HepG2 (cell line): ENCODE data around the gene DNAJC4. TPM values are rescaled to one million over a fixed set of nuclear protein-coding genes. Genes with fewer than 3 reads are reported as not detected.

Experiments used
- GFI1 ChIP-seq: sonication (generic); formaldehyde crosslinking; IDR thresholded peaks from 2 replicates; pipeline ENCODE4 v1.5.0; 2020; ENCODE audit warnings: missing genetic modification reagents, mild to moderate bottlenecking, borderline replicate concordance
- HMG20B ChIP-seq: conservative IDR thresholded peaks from 2 replicates; pipeline ENCODE4 v1.6.1; 2016; ENCODE audit warnings: missing genetic modification reagents, missing compliant biosample characterization
- HOXA9 ChIP-seq: sonication (generic); formaldehyde crosslinking; IDR thresholded peaks from 2 replicates; pipeline ENCODE4 v1.8.1; 2022; ENCODE audit warnings: missing genetic modification reagents, mild to moderate bottlenecking, moderate library complexity, borderline replicate concordance
- KDM5A ChIP-seq: fragments of 200-600 bp; sonication (generic); IDR thresholded peaks from 2 replicates; pipeline ENCODE4 v1.7.0; 2018; ENCODE audit warnings: antibody characterized with exemption, mild to moderate bottlenecking, low read length, borderline replicate concordance
- PCBP2 ChIP-seq: fragments of 200-400 bp; formaldehyde crosslinking; optimal IDR thresholded peaks from 2 replicates; pipeline ENCODE3; 2018; ENCODE audit warnings: low read length, low read depth; ENCODE audit not compliant: poor library complexity, severe bottlenecking
- RBM22 ChIP-seq: fragments of 200-400 bp; formaldehyde crosslinking; optimal IDR thresholded peaks from 2 replicates; pipeline ENCODE3; 2017; ENCODE audit warnings: mild to moderate bottlenecking, low read length, moderate library complexity
- RELA ChIP-seq: sonication (generic); formaldehyde crosslinking; IDR thresholded peaks from 2 replicates; pipeline ENCODE4 v1.4.0; 2020; ENCODE audit warnings: missing genetic modification reagents
- RFX5 ChIP-seq: IDR thresholded peaks from 2 replicates; pipeline ENCODE4 v1.6.1; 2011; ENCODE audit warnings: low read depth, low read length, improper control_type of control experiment
- RFXANK ChIP-seq: IDR thresholded peaks from 2 replicates; pipeline ENCODE4 v1.6.1; 2016
- RXRA ChIP-seq: sonication (generic); formaldehyde crosslinking; IDR thresholded peaks from 2 replicates; pipeline ENCODE4 v1.5.1; 2020; ENCODE audit warnings: missing genetic modification reagents
- TARDBP ChIP-seq: sonication (generic); formaldehyde crosslinking; IDR thresholded peaks from 2 replicates; pipeline ENCODE4 v1.8.0; 2022; ENCODE audit warnings: mild to moderate bottlenecking, missing genetic modification reagents
- ZNF207 ChIP-seq: fragments of 450-650 bp; IDR thresholded peaks from 2 replicates; pipeline ENCODE4 v1.6.1; 2016; ENCODE audit warnings: antibody characterized with exemption, borderline replicate concordance
- ZNF367 ChIP-seq: sonication (generic); formaldehyde crosslinking; IDR thresholded peaks from 2 replicates; pipeline ENCODE4 v1.4.0; 2020; ENCODE audit warnings: missing genetic modification reagents, borderline replicate concordance
- ZNF891 ChIP-seq: sonication (generic); formaldehyde crosslinking; IDR thresholded peaks from 2 replicates; pipeline ENCODE4 v1.5.0; 2020; ENCODE audit warnings: mild to moderate bottlenecking, missing genetic modification reagents
- polyA plus RNA-seq, 8 experiments: library from polyadenylated mRNA; depleted of rRNA in 3 of 8; stranded (reverse) in 7 of 8; unstranded in 1 of 8; fragments of >200 nt; fragmentation: Illumina TruSeq in 4 of 8; extraction: Trizol in 4 of 8; gene quantifications; 2 replicates each; pipeline versions ENCODE4 v1.2.1 to v1.2.3, GENCODE V29; 2011 to 2016; ENCODE audit warnings: low read depth in 4 of 8, missing spikeins in 1 of 8, mixed read lengths in 1 of 8; ENCODE audit not compliant: insufficient read depth in 1 of 8
- total RNA-seq, 5 experiments: library from RNA; depleted of rRNA; stranded (reverse); fragments of >200 nt; fragmentation: Illumina TruSeq; extraction: Trizol; gene quantifications; 2 replicates each; pipeline ENCODE4 v1.2.3, GENCODE V29; 2016; ENCODE audit warnings: low read depth in 1 of 5
- TF ChIP-seq, protein P1 (sequence below): sonication (generic); formaldehyde crosslinking; IDR thresholded peaks from 2 replicates; pipeline ENCODE4 v1.4.0; 2020; ENCODE audit warnings: missing genetic modification reagents
- TF ChIP-seq, protein P2 (sequence below): sonication (generic); formaldehyde crosslinking; IDR thresholded peaks from 2 replicates; pipeline ENCODE4 v1.4.0; 2020; ENCODE audit warnings: missing genetic modification reagents, borderline replicate concordance
- TF ChIP-seq, protein P3 (sequence below): sonication (generic); formaldehyde crosslinking; IDR thresholded peaks from 2 replicates; pipeline ENCODE4 v1.4.0; 2020; ENCODE audit warnings: mild to moderate bottlenecking, missing genetic modification reagents, borderline replicate concordance
- TF ChIP-seq, protein P4 (sequence below): sonication (generic); formaldehyde crosslinking; IDR thresholded peaks from 2 replicates; pipeline ENCODE4 v1.5.0; 2020; ENCODE audit warnings: missing genetic modification reagents
- TF ChIP-seq, protein P5 (sequence below): sonication (generic); formaldehyde crosslinking; IDR thresholded peaks from 2 replicates; pipeline ENCODE4 v1.5.0; 2020; ENCODE audit warnings: missing genetic modification reagents, mild to moderate bottlenecking, borderline replicate concordance

The DNAJC4 gene
- total and polyA plus RNA-seq, 2 of the 13 experiments (the other 11 are each of a cell fraction or from before 2014, with no cell fraction given) = 10.3 to 60.8 TPM

DNA sequence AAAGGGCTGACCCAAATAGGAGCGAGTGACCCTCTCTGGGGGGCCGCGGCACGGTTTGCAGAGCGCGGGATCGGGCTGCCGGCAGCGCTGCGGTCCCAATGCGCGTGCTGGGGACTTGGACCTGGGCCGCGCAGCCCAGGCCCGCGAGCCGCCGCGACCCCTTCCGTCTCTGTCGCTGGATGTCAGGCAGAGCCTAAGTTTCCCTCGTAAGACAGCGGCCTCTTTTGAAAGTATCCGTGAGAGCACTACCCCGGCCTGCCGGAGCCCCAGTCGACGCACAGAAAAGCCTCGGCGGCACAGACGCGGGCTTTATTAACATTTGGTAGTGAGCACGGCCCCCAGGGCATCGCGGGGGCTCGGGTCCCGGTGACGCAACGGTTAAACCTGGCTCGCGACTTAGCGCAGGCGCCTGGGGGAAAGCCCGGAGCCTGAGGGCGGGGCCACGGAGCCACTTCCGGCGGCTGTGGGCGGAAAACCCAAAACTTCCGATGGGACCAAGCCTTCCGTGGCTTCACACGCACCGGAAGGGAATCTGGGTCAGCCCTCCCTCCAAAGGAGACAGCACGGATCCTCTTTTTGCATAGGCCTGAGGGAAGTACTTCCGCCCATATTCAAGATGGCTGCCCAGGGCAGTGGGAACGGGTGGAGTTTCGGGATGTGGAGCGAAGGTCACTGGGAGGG is 39.3 kb downstream of the DNAJC4 start (continued):
- peak; percentile 98 for TF ChIP-seq TARDBP (CRISPR knock-in tag)
- peak; percentile 55; the same call in 1 of the 2 replicates for TF ChIP-seq RELA (CRISPR knock-in tag)
- TF ChIP-seq, protein P1, sequence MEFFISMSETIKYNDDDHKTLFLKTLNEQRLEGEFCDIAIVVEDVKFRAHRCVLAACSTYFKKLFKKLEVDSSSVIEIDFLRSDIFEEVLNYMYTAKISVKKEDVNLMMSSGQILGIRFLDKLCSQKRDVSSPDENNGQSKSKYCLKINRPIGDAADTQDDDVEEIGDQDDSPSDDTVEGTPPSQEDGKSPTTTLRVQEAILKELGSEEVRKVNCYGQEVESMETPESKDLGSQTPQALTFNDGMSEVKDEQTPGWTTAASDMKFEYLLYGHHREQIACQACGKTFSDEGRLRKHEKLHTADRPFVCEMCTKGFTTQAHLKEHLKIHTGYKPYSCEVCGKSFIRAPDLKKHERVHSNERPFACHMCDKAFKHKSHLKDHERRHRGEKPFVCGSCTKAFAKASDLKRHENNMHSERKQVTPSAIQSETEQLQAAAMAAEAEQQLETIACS (CRISPR knock-in tag) = peak; percentile 71; the same call in 1 of the 2 replicates
- TF ChIP-seq PCBP2 = no peak
- TF ChIP-seq, protein P2, sequence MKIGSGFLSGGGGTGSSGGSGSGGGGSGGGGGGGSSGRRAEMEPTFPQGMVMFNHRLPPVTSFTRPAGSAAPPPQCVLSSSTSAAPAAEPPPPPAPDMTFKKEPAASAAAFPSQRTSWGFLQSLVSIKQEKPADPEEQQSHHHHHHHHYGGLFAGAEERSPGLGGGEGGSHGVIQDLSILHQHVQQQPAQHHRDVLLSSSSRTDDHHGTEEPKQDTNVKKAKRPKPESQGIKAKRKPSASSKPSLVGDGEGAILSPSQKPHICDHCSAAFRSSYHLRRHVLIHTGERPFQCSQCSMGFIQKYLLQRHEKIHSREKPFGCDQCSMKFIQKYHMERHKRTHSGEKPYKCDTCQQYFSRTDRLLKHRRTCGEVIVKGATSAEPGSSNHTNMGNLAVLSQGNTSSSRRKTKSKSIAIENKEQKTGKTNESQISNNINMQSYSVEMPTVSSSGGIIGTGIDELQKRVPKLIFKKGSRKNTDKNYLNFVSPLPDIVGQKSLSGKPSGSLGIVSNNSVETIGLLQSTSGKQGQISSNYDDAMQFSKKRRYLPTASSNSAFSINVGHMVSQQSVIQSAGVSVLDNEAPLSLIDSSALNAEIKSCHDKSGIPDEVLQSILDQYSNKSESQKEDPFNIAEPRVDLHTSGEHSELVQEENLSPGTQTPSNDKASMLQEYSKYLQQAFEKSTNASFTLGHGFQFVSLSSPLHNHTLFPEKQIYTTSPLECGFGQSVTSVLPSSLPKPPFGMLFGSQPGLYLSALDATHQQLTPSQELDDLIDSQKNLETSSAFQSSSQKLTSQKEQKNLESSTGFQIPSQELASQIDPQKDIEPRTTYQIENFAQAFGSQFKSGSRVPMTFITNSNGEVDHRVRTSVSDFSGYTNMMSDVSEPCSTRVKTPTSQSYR (CRISPR knock-in tag) = no peak
- no peak for TF ChIP-seq RBM22
- peak; percentile 96 for TF ChIP-seq RXRA (CRISPR knock-in tag)
- TF ChIP-seq GFI1 (CRISPR knock-in tag) = no peak; the same call in 1 of the 2 replicates
- TF ChIP-seq ZNF891 (CRISPR knock-in tag) = no peak; the same call in 1 of the 2 replicates
- no peak; the same call in 1 of the 2 replicates for TF ChIP-seq KDM5A
- 0 out of 2 replicates have a peak, but pooled peaks have one; percentile 22 for TF ChIP-seq HOXA9 (CRISPR knock-in tag)
- TF ChIP-seq RFXANK = no peak
- TF ChIP-seq, protein P3, sequence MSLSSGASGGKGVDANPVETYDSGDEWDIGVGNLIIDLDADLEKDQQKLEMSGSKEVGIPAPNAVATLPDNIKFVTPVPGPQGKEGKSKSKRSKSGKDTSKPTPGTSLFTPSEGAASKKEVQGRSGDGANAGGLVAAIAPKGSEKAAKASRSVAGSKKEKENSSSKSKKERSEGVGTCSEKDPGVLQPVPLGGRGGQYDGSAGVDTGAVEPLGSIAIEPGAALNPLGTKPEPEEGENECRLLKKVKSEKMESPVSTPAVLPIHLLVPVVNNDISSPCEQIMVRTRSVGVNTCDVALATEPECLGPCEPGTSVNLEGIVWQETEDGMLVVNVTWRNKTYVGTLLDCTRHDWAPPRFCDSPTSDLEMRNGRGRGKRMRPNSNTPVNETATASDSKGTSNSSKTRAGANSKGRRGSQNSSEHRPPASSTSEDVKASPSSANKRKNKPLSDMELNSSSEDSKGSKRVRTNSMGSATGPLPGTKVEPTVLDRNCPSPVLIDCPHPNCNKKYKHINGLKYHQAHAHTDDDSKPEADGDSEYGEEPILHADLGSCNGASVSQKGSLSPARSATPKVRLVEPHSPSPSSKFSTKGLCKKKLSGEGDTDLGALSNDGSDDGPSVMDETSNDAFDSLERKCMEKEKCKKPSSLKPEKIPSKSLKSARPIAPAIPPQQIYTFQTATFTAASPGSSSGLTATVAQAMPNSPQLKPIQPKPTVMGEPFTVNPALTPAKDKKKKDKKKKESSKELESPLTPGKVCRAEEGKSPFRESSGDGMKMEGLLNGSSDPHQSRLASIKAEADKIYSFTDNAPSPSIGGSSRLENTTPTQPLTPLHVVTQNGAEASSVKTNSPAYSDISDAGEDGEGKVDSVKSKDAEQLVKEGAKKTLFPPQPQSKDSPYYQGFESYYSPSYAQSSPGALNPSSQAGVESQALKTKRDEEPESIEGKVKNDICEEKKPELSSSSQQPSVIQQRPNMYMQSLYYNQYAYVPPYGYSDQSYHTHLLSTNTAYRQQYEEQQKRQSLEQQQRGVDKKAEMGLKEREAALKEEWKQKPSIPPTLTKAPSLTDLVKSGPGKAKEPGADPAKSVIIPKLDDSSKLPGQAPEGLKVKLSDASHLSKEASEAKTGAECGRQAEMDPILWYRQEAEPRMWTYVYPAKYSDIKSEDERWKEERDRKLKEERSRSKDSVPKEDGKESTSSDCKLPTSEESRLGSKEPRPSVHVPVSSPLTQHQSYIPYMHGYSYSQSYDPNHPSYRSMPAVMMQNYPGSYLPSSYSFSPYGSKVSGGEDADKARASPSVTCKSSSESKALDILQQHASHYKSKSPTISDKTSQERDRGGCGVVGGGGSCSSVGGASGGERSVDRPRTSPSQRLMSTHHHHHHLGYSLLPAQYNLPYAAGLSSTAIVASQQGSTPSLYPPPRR (CRISPR knock-in tag) = no peak
- TF ChIP-seq, protein P4, sequence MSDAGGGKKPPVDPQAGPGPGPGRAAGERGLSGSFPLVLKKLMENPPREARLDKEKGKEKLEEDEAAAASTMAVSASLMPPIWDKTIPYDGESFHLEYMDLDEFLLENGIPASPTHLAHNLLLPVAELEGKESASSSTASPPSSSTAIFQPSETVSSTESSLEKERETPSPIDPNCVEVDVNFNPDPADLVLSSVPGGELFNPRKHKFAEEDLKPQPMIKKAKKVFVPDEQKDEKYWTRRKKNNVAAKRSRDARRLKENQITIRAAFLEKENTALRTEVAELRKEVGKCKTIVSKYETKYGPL (CRISPR knock-in tag) = no peak
- TF ChIP-seq, protein P5, sequence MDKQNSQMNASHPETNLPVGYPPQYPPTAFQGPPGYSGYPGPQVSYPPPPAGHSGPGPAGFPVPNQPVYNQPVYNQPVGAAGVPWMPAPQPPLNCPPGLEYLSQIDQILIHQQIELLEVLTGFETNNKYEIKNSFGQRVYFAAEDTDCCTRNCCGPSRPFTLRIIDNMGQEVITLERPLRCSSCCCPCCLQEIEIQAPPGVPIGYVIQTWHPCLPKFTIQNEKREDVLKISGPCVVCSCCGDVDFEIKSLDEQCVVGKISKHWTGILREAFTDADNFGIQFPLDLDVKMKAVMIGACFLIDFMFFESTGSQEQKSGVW (CRISPR knock-in tag) = no peak
- TF ChIP-seq ZNF207 = no peak
- TF ChIP-seq HMG20B (CRISPR knock-in tag) = peak; percentile 12; the same call in 1 of the 2 replicates
- 0 out of 2 replicates have a peak, but pooled peaks have one; percentile 21 for TF ChIP-seq ZNF367 (CRISPR knock-in tag)
- TF ChIP-seq RFX5 = no peak
